RWPE1 (cell line): ENCODE results near the gene LDB1.

ENCODE experiments used
- CTCF ChIA-PET: fragments of 350-600 bp; sonication (Branson Sonifier 250); formaldehyde crosslinking; extraction: SDS; loops from one replicate; lab custom pipeline; 2021; lab: Yijun Ruan, JAX
- POLR2A ChIA-PET: fragments of 400-600 bp; formaldehyde crosslinking; extraction: SDS; loops from one replicate; lab custom pipeline; 2020; ENCODE audit warnings: antibody characterized with exemption; ENCODE audit not compliant: low non-redundant PET; lab: Yijun Ruan, JAX
- DNase-seq: peaks from one replicate; pipeline ENCODE4 v3.0.0; 2012; ENCODE audit warnings: low spot score
- H3K27ac ChIP-seq: fragments of 450-650 bp; 2 replicates; pipeline ENCODE4 v1.5.1; 2017
- CTCF ChIP-seq: fragments of 450-650 bp; conservative IDR thresholded peaks from 2 replicates; pipeline ENCODE4 v1.5.1; 2017; ENCODE audit warnings: low read depth, mild to moderate bottlenecking

Gene LDB1

DNA sequence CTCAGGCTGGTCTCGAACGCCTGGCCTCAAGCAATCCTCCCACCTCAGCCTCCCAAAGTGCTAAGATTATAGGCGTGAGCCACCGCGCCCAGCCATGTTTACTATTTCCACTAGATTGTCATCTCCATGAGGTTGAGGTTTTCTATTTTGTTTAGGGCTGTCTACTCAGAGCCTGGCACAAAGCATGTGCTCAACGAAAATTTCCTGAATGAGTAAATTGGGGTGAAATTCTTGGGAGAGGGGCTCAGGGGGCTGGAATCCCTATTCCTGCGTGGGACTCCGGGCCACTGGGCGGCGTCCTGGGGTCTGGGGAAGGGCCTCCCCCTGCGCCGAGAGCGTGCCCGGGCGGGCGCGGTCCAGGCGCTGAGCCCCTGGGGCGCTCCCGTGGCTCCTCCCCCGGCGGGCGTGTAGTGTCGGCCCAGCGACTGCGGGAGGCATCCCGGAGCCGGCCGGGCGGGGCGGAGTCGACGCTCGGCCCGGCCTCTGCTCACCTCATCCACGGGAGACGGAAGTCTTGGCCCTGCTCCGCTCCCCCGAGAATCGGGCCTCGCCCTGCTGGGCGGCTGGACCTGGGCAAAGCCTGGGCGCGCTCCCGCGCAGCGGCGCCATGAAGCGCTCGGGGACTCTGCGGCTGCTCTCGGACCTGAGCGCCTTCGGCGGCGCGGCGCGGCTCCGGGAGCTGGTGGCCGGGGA is 55.2 kb downstream of the LDB1 start, which contains the start of gene HPS6:
Gene HPS6 (plus strand): TSS at position 482 of the 693 bp plus-strand sequence. CDS start 126 bp downstream, at position 608.
- H3K27ac ChIP-seq, result peak within 1 kb of the TSS; percentile 86
- ChIA-PET CTCF (interaction anchor here (0.7 to 2.1 kb wide), 3 partner anchors 48 to 224 kb away, joined by 4 to 8 read pairs (median 5); no protein-coding TSS in a partner anchor), POLR2A (interaction anchor here (0.8 to 1.0 kb wide), 2 partner anchors 10 to 54 kb away, joined by 4 read pairs; no protein-coding TSS in a partner anchor)
- peak; percentile 95 for DNase-seq
- peak; percentile 35 for TF ChIP-seq CTCF

DNA sequence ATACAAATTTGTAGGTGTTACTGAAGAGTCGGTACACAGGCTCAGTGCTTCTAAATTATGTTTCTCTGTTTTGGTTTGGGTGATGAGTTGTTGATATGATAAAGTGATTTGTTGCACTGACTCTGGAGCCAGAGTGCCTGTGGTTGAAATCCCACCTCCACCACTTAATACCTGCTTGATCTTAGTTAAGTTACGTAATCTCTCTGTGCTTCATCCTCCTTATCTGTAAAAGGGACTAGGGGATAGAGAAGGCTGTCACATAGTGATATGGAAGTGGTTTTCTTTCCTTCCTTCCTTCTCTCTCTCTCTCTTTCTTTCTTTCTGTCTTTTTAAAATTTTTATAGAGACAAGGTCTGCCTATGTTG is 55.7 kb downstream of the LDB1 start:
- POLR2A ChIA-PET, result no interaction called here
- no peak for TF ChIP-seq CTCF
- DNase-seq, result no peak
- peak overlapping the region; percentile 86 for H3K27ac ChIP-seq
- CTCF ChIA-PET, result no interaction called here

DNA sequence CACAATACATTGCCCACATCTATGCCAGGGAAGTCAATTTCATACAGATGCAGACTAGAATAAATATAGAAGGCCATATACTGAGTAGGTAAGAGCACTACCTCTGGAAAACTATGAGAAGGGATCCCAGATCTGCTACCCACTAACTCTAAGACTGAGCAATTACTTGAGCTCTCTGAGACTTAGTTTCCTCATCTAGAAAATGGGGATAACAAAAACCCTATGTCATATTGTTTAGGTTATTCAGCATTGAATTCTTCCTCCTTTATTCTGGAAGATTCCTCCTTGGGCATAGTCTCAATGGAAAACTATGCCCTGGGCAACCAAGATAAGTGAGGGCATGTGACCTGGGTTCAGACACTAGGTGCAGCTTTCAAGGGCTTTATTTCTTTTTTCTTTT is 60.2 kb downstream of the LDB1 start:
- ChIA-PET POLR2A (interaction anchor here (0.7 kb wide), 1 partner anchor 213 kb away, joined by 10 read pairs; no protein-coding TSS in a partner anchor), CTCF (interaction anchor here (0.6 to 2.1 kb wide), 3 partner anchors 13 to 219 kb away, joined by 3 to 9 read pairs (median 3); no protein-coding TSS in a partner anchor)
- no peak for TF ChIP-seq CTCF
- no peak overlapping the region for H3K27ac ChIP-seq
- DNase-seq, result no peak
